ENCODE results near the gene IFI44L.

Gene IFI44L

GRCh38 chr1:78688697-78689096, 68.4 kb downstream of the IFI44L start:
- DNase-seq (ENCODE audit: low spot score): peak; percentile 28

- DNase-seq (ENCODE audit: low spot score): no peak
Observed at GRCh38 chr1:78690516-78690915, 70.3 kb downstream of the IFI44L start.

- peak; percentile 74 for DNase-seq (ENCODE audit: low spot score)
Observed at GRCh38 chr1:78691995-78692747, 71.9 kb downstream of the IFI44L start.
